ENCODE results near the gene SEMA3B. TPM values are rescaled to one million over a fixed set of nuclear protein-coding genes. Genes with fewer than 3 reads are reported as not detected.
A peak's percentile ranks its signal among the peaks of the same experiment; 100 is the strongest.
"Not testable (repeated sequence)": the region's sequence is repeated elsewhere in the genome, so short reads cannot be mapped to it uniquely, and the experiment has no call there.

SEMA3B gene
- total RNA-seq, 1 donor from 2014 or later: 24.2 TPM

DNA sequence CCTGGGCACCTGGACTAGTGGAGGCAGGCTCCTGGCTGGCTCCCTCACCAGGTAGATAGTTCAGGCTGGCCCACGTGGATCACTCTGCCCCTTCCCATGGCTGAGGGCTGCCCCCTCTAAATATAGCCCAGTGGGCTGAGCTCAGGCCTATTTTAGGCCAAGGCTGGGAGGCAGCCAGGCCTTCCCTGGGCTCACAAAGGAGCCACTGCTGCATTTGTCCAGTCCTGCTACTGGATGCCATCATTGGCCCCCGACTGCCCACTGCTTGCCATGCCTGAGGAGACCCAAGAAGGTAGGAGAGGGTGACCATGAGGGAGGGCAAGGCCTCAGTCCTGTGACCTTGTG lies 9.9 kb downstream of the SEMA3B start, which contains the start of gene LSMEM2:
LSMEM2 (plus strand) TSS at position 208 of the 345 bp plus-strand sequence; CDS start at position 235, 27 bp downstream.
- TF ChIP-seq, protein P1, sequence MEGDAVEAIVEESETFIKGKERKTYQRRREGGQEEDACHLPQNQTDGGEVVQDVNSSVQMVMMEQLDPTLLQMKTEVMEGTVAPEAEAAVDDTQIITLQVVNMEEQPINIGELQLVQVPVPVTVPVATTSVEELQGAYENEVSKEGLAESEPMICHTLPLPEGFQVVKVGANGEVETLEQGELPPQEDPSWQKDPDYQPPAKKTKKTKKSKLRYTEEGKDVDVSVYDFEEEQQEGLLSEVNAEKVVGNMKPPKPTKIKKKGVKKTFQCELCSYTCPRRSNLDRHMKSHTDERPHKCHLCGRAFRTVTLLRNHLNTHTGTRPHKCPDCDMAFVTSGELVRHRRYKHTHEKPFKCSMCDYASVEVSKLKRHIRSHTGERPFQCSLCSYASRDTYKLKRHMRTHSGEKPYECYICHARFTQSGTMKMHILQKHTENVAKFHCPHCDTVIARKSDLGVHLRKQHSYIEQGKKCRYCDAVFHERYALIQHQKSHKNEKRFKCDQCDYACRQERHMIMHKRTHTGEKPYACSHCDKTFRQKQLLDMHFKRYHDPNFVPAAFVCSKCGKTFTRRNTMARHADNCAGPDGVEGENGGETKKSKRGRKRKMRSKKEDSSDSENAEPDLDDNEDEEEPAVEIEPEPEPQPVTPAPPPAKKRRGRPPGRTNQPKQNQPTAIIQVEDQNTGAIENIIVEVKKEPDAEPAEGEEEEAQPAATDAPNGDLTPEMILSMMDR (IDR thresholded peaks at IDR 0.05): no peak
- H3K4me1 ChIP-seq: peaks cover 3 to 9% of the 10 kb centered on the region in 2 donors
- no peak within 1 kb of the TSS for H3K4me3 ChIP-seq
- H3K27ac ChIP-seq: peak within 1 kb of the TSS; percentile 48 to 67
- intact Hi-C loops (cut with DNase I): no loop called here
- no peaks in the 10 kb centered on the region for H3K9me3 ChIP-seq
- no peaks in the 10 kb centered on the region for H3K27me3 ChIP-seq
- no peak for DNase-seq (ENCODE audit: low spot score in 2 of 2)
- H3K36me3 ChIP-seq: peaks cover 0 to 11% of the 10 kb centered on the region in 2 donors

DNA sequence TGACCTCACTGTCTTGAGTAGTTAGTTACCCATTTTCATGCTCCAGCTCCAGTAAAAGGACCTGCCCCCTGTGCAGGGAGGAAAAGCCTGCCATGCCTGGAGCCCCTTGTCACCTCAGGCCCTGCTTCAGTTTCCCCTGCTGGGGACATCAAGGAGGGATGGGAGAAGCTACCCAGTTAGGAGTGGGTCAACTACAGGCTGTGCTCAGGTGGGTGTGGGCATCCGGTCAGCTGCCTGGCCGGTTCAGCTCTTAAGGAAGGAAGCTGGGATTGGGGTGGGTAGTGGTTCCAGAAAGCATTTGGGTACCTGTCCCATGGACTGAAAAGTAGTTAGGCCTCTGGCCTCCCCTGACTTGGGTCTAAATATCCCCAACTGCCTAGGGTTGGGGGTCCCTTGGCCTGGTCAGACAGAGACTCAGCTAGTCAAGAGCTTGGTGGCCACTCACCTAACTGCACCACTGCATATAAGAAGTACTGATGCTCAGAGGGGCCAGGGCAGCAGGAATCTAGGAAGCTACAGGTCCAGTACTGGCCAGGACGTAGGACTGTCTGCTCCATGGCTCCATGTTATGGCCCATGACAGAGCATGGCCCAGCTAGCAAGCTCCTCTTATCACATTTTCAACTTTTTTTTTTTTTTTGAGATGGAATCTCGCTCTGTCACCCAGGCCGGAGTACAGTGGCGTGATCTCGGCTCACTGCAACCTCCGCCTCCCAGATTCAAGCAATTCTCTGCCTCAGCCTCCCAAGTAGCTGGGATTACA lies 10.5 kb downstream of the SEMA3B start:
- Histone ChIP-seq H3K4me3 (no peak overlapping the region), H3K27me3 (no peaks in the 10 kb centered on the region), H3K4me1 (peaks cover 3 to 9% of the 10 kb centered on the region in 2 donors), H3K27ac (peak overlapping the region; percentile 48 to 67), H3K36me3 (peaks cover 0 to 11% of the 10 kb centered on the region in 2 donors), H3K9me3 (no peaks in the 10 kb centered on the region)
- intact Hi-C loops (cut with DNase I): no loop called here
- TF ChIP-seq, protein P1 (IDR thresholded peaks at IDR 0.05): no peak
- no peak for DNase-seq (ENCODE audit: low spot score in 2 of 2)

- peaks cover 20 to 25% of the 10 kb centered on the region in 2 donors for H3K36me3 ChIP-seq
- H3K4me3 ChIP-seq; H3K27me3 ChIP-seq; H3K9me3 ChIP-seq; intact Hi-C loops (cut with DNase I); H3K4me1 ChIP-seq; H3K27ac ChIP-seq; DNase-seq (ENCODE audit: low spot score in 2 of 2): not testable (repeated sequence)
Measured at GRCh38 chr3:50284121-50284520, 15.2 kb downstream of the SEMA3B start.

GRCh38 chr3:50286322-50287227 lies 17.6 kb downstream of the SEMA3B start:
- intact Hi-C loops (cut with DNase I): no loop called here
- Histone ChIP-seq H3K4me3 (no peak overlapping the region), H3K9me3 (no peaks in the 10 kb centered on the region), H3K36me3 (peaks cover 25 to 35% of the 10 kb centered on the region in 2 donors), H3K27ac (no peak overlapping the region), H3K4me1 (peaks cover 0 to 10% of the 10 kb centered on the region in 2 donors), H3K27me3 (no peaks in the 10 kb centered on the region)
- TF ChIP-seq, protein P1 (IDR thresholded peaks at IDR 0.05): no peak
- DNase-seq (ENCODE audit: low spot score in 2 of 2): peak in 1 of 2 donors; percentile 63

DNA sequence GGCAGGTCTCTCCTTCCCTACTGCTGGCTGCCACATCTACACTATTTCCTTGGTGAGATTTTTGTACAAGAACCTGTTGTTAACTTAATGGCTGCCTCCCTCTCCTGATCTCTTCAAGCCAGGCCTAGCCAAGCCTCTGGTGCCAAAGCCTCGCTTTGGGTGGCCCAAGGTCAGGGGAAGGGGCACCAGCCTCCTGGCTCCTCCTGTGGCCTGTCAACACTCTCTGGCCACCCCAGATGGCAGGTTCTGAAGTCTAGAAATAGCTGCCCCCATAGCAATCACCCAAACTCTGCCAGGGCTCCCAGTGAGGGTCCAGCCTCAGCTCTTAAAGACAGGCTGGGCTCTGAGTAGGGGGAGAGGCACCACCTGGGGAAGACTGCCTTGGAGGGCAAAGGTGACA lies 18.3 kb downstream of the SEMA3B start:
- Histone ChIP-seq H3K27ac (no peak overlapping the region), H3K4me1 (peaks cover 0 to 11% of the 10 kb centered on the region in 2 donors), H3K27me3 (no peaks in the 10 kb centered on the region), H3K36me3 (peaks cover 25 to 35% of the 10 kb centered on the region in 2 donors), H3K4me3 (no peak overlapping the region), H3K9me3 (no peaks in the 10 kb centered on the region)
- no peak for DNase-seq (ENCODE audit: low spot score in 2 of 2)
- intact Hi-C loops (cut with DNase I): no loop called here
- TF ChIP-seq, protein P1 (IDR thresholded peaks at IDR 0.05): no peak

Measured in ascending aorta (tissue), 2 donors.